B cell (primary cell): ENCODE measurements around the gene CCDC88B. TPM values are rescaled to one million over a fixed set of nuclear protein-coding genes. Genes with fewer than 3 reads are reported as not detected.

ENCODE experiments used
- ATAC-seq: fragments of 200-7000 bp; cut with Tn5 transposase; one replicate; pipeline ENCODE4 v1.10.0; 2021; ENCODE audit warnings: low read depth, mild to moderate bottlenecking, moderate number of reproducible peaks, moderate library complexity
- CTCF ChIA-PET: fragments of 350-600 bp; sonication (Branson Sonifier 250); formaldehyde crosslinking; loops from one replicate; lab custom pipeline; 2021; ENCODE audit warnings: antibody characterized with exemption, inconsistent platforms; lab: Charles Lee
- POLR2A ChIA-PET: fragments of 350-600 bp; sonication (Branson Sonifier 250); formaldehyde crosslinking; loops from one replicate; lab custom pipeline; 2021; ENCODE audit warnings: antibody characterized with exemption; lab: Charles Lee
- DNase-seq: peaks from one replicate; pipeline ENCODE4 v3.0.0; 2013
- H2AFZ ChIP-seq: 2 replicates; pipeline ENCODE4 v1.6.1; 2012; ENCODE audit warnings: mild to moderate bottlenecking, low read depth, low read length; ENCODE audit not compliant: insufficient read depth, poor library complexity, severe bottlenecking
- H3K27ac ChIP-seq, 2 donors: 1 replicate in 1 of 2; 2 replicates in 1 of 2; pipeline ENCODE4 v1.5.1; 2012 to 2013; ENCODE audit warnings: low read length in 2 of 2, mild to moderate bottlenecking in 2 of 2, moderate library complexity in 1 of 2
- H3K27me3 ChIP-seq, 4 experiments: fragments of 200-600 bp in 1 of 4; sonication (generic) in 1 of 4; replicated peaks in 1 of 4; 1 replicate in 2 of 4; 2 replicates in 2 of 4; pipeline versions ENCODE4 v1.6.1 to v1.7.0; 2013 to 2016; ENCODE audit warnings: low read length in 3 of 4, mild to moderate bottlenecking in 2 of 4, mixed read lengths in 1 of 4, moderate library complexity in 1 of 4; ENCODE audit not compliant: insufficient read depth in 4 of 4, control insufficient read depth in 3 of 4; ENCODE audit errors: control extremely low read depth in 1 of 4
- H3K36me3 ChIP-seq, 2 experiments: replicated peaks in 1 of 2; 1 replicate in 1 of 2; 2 replicates in 1 of 2; pipeline versions ENCODE4 v1.6.1 to v1.7.1; 2013; ENCODE audit warnings: low read length in 1 of 2; ENCODE audit not compliant: insufficient read depth in 2 of 2, control insufficient read depth in 1 of 2; ENCODE audit errors: control extremely low read depth in 1 of 2, extremely low read depth in 1 of 2
- H3K4me1 ChIP-seq, 2 donors: fragments of 200-600 bp in 1 of 2; sonication (generic) in 1 of 2; 1 replicate in 1 of 2; 2 replicates in 1 of 2; pipeline versions ENCODE4 v1.5.1 to v1.6.1; 2013 to 2017; ENCODE audit warnings: low read length in 2 of 2; ENCODE audit not compliant: control insufficient read depth in 2 of 2, insufficient read depth in 2 of 2
- H3K4me2 ChIP-seq: replicated peaks from 2 replicates; pipeline ENCODE3; 2012; ENCODE audit warnings: mild to moderate bottlenecking, low read depth, low read length; ENCODE audit not compliant: poor library complexity, severe bottlenecking
- H3K4me3 ChIP-seq, 5 experiments: fragments of 200-600 bp in 1 of 5; sonication (generic) in 1 of 5; 1 replicate in 3 of 5; 2 replicates in 2 of 5; pipeline versions ENCODE4 v1.5.1 to v1.7.0; 2011 to 2016; ENCODE audit warnings: low read length in 4 of 5, mild to moderate bottlenecking in 4 of 5, low read depth in 2 of 5, control low read depth in 1 of 5, moderate library complexity in 1 of 5; ENCODE audit not compliant: insufficient read depth in 1 of 5; ENCODE audit errors: control extremely low read depth in 1 of 5, extremely low read depth in 1 of 5
- H3K79me2 ChIP-seq: fragments of 200-600 bp; sonication (generic); one replicate; pipeline ENCODE4 v1.6.0; 2016; ENCODE audit warnings: low read length; ENCODE audit not compliant: control insufficient read depth, insufficient read depth
- H3K9ac ChIP-seq: fragments of 200-600 bp; sonication (generic); 2 replicates; pipeline ENCODE4 v1.6.1; 2017; ENCODE audit warnings: mild to moderate bottlenecking, low read length, moderate library complexity
- H3K9me3 ChIP-seq, 3 donors: one replicate each; pipeline versions ENCODE4 v1.6.1 to v1.7.1; 2013; ENCODE audit warnings: low read length in 2 of 3; ENCODE audit not compliant: control insufficient read depth in 2 of 3, insufficient read depth in 1 of 3; ENCODE audit errors: control extremely low read depth in 1 of 3
- H4K20me1 ChIP-seq: 2 replicates; pipeline ENCODE4 v1.6.0; 2012; ENCODE audit warnings: mild to moderate bottlenecking, low read length; ENCODE audit not compliant: insufficient read depth, control insufficient read depth, poor library complexity, severe bottlenecking
- H3K27ac Mint-ChIP-seq: one replicate; pipeline ENCODE4 v1.8.0; 2021; ENCODE audit warnings: mixed read lengths
- H3K27me3 Mint-ChIP-seq: one replicate; pipeline ENCODE4 v1.8.0; 2021; ENCODE audit warnings: mixed read lengths
- H3K4me1 Mint-ChIP-seq: one replicate; pipeline ENCODE4 v1.8.0; 2021; ENCODE audit warnings: mixed read lengths
- H3K4me3 Mint-ChIP-seq: one replicate; pipeline ENCODE4 v1.8.0; 2021; ENCODE audit warnings: mixed read lengths
- H3K9me3 Mint-ChIP-seq: one replicate; pipeline ENCODE4 v1.8.0; 2022; ENCODE audit warnings: mixed read lengths; ENCODE audit not compliant: insufficient read depth
- EZH2 ChIP-seq: IDR thresholded peaks from 2 replicates; pipeline ENCODE4 v1.6.1; 2012; ENCODE audit warnings: borderline replicate concordance, low read depth, mild to moderate bottlenecking, moderate library complexity, low read length; ENCODE audit not compliant: insufficient read depth, poor library complexity, severe bottlenecking
- WGBS: methylation state at CpG from one replicate; pipeline ENCODE4 v1.1.5; 2013; ENCODE audit warnings: missing lambda C conversion rate; ENCODE audit not compliant: insufficient coverage; 5-methylcytosine and 5-hydroxymethylcytosine counted together
- intact Hi-C: fragments of 100-400 bp; cut with micrococcal nuclease; formaldehyde crosslinking; loops from one replicate; pipeline ENCODE4 v1.10.0; 2022
- polyA minus RNA-seq: library from RNA; depleted of rRNA, polyadenylated mRNA; stranded (reverse); fragments of >200 nt; gene quantifications from 2 replicates; pipeline ENCODE4 v1.2.3, GENCODE V29; 2012
- polyA plus RNA-seq: library from polyadenylated mRNA; depleted of rRNA; stranded (reverse); fragments of >200 nt; gene quantifications from 2 replicates; pipeline ENCODE4 v1.2.3, GENCODE V29; 2012
- total RNA-seq, 2 donors: library from RNA; stranded (reverse); fragments of 120-200 nt in 1 of 2; gene quantifications; 1 replicate in 1 of 2; 2 replicates in 1 of 2; pipeline versions ENCODE4 v1.2.3 to v1.2.4, GENCODE V29; 2013 to 2022
- TF ChIP-seq, protein P1 (sequence below): fragments of 200-600 bp; IDR thresholded peaks from one replicate; pipeline ENCODE4 v1.8.0; 2022; ENCODE audit warnings: antibody characterized with exemption, mild to moderate bottlenecking

The CCDC88B gene
- total RNA-seq (172 and 180 TPM in 2 replicates), polyA plus RNA-seq (208 and 230 TPM in 2 replicates), polyA minus RNA-seq (112 and 136 TPM in 2 replicates)
- 119 TPM for total RNA-seq (2013)

DNA sequence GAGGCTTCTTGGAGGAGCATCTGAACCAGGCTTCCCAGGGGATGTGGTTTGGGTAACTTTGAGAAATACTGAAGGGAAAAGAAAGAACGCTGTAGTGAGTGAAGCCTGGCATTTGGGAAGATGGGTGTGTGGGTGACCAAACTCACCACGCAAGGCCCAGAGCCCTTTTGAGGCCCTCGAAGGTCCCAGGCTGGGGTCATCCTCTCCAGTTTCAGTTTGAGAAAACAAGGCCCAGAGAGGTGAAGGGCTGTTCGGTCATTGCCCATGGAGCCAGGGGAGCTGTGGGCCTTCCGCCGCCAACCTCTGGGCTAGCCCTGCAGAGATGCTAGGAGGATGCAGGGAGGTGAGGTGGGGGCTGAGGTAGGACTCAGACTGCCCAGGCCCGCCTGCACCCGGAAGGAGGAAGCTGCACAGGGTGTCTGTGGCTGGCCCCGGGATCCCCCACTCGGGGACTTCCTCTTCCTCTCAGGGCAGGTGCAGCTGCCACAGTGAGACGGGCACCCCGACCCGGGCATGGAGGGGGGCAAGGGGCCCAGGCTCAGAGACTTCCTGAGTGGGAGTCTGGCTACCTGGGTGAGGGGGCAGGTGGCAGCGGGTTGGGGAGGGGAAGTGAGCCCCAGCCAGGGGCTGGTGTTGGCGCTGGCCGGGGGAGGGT lies at the start of gene CCDC88B:
TSS of gene CCDC88B (plus strand) at position 451 of the 655 bp plus-strand sequence. CDS start at position 514, 63 bp downstream.
- H3K27me3 Mint-ChIP-seq: no peaks in the 10 kb centered on the region
- peak; percentile 71 for ATAC-seq
- Histone ChIP-seq H3K9me3 (no peaks in the 10 kb centered on the region), H3K4me1 (peaks cover 34 to 47% of the 10 kb centered on the region in 2 donors), H3K4me2 (peak within 1 kb of the TSS; percentile 98), H3K4me3 (peak within 1 kb of the TSS; percentile 16 to 89 (median 81)), H4K20me1 (peaks cover 42% of the 10 kb centered on the region), H3K9ac (peak within 1 kb of the TSS; percentile 94), H3K27ac (peak within 1 kb of the TSS; percentile 89 to 100), H2AFZ (peak within 1 kb of the TSS; percentile 56), H3K36me3 (peaks cover 2 to 39% of the 10 kb centered on the region in 2 experiments), H3K27me3 (no peaks in the 10 kb centered on the region), H3K79me2 (peaks cover 41% of the 10 kb centered on the region)
- no peaks in the 10 kb centered on the region for H3K9me3 Mint-ChIP-seq
- intact Hi-C loops: loop anchor here (1.0 kb wide), 4 partner anchors 15 to 155 kb away; partner anchors contain the start of genes ESRRA and PRDX5
- peak; percentile 95 for DNase-seq
- TF ChIP-seq, protein P1, sequence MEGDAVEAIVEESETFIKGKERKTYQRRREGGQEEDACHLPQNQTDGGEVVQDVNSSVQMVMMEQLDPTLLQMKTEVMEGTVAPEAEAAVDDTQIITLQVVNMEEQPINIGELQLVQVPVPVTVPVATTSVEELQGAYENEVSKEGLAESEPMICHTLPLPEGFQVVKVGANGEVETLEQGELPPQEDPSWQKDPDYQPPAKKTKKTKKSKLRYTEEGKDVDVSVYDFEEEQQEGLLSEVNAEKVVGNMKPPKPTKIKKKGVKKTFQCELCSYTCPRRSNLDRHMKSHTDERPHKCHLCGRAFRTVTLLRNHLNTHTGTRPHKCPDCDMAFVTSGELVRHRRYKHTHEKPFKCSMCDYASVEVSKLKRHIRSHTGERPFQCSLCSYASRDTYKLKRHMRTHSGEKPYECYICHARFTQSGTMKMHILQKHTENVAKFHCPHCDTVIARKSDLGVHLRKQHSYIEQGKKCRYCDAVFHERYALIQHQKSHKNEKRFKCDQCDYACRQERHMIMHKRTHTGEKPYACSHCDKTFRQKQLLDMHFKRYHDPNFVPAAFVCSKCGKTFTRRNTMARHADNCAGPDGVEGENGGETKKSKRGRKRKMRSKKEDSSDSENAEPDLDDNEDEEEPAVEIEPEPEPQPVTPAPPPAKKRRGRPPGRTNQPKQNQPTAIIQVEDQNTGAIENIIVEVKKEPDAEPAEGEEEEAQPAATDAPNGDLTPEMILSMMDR: no peak
- TF ChIP-seq EZH2: no peak
- peak within 1 kb of the TSS; percentile 94 for H3K27ac Mint-ChIP-seq
- ChIA-PET CTCF (interaction anchor here (3.3 to 5.5 kb wide), 4 partner anchors 8 to 36 kb away, joined by 14 to 63 read pairs (median 33); partner anchors contain the start of genes ESRRA, PRDX5 and TRMT112), POLR2A (interaction anchor here (0.5 to 3.4 kb wide), 10 partner anchors 8 to 1158 kb away, joined by 3 to 50 read pairs (median 6); partner anchors contain the start of genes ESRRA, PRDX5, SF1 and TRMT112)
- WGBS: 7% methylated on average over 14 of the region's 16 CpGs
- peaks cover 62% of the 10 kb centered on the region for H3K4me1 Mint-ChIP-seq
- H3K4me3 Mint-ChIP-seq: peak within 1 kb of the TSS; percentile 89
